Keratinocyte (primary cell): ENCODE measurements around the gene FER1L5. TPM values are rescaled to one million over a fixed set of nuclear protein-coding genes. Genes with fewer than 3 reads are reported as not detected.
A peak's percentile ranks its signal among the peaks of the same experiment; 100 is the strongest.

Experiments used
- DNase-seq: peaks from one replicate; pipeline ENCODE4 v3.0.0-alpha.2; 2011; ENCODE audit warnings: low read depth, missing footprints, low spot score
- FAIRE-seq: peaks from 2 replicates; lab custom pipeline; 2011; peaks lifted over from hg19 to GRCh38; lab: Jason Lieb, UNC
- H2AFZ ChIP-seq: 2 replicates; pipeline ENCODE4 v1.6.0; 2012; ENCODE audit warnings: low read length, control low read depth, inconsistent platforms; ENCODE audit not compliant: control insufficient read depth
- H3K27ac ChIP-seq: 2 replicates; pipeline ENCODE4 v1.5.1; 2011; ENCODE audit warnings: low read length; ENCODE audit not compliant: control insufficient read depth, insufficient read depth
- H3K27me3 ChIP-seq: 3 replicates; pipeline ENCODE4 v1.6.0; 2011; ENCODE audit warnings: low read length; ENCODE audit not compliant: control insufficient read depth, insufficient read depth; ENCODE audit errors: extremely low read depth
- H3K36me3 ChIP-seq, 2 experiments: 2 replicates in 1 of 2; 3 replicates in 1 of 2; pipeline ENCODE4 v1.5.1; 2011; ENCODE audit warnings: low read length in 2 of 2, mild to moderate bottlenecking in 1 of 2; ENCODE audit not compliant: control insufficient read depth in 2 of 2, insufficient read depth in 2 of 2; ENCODE audit errors: extremely low read depth in 1 of 2
- H3K4me1 ChIP-seq: 3 replicates; pipeline ENCODE4 v1.5.1; 2011; ENCODE audit warnings: low read length; ENCODE audit not compliant: control insufficient read depth, insufficient read depth; ENCODE audit errors: extremely low read depth
- H3K4me2 ChIP-seq: 3 replicates; pipeline ENCODE4 v1.6.0; 2011; ENCODE audit warnings: low read depth, low read length; ENCODE audit not compliant: control insufficient read depth, insufficient read depth; ENCODE audit errors: extremely low read depth
- H3K4me3 ChIP-seq, 3 experiments: fragments of 200-600 bp in 1 of 3; sonication (generic) in 1 of 3; 2 replicates in 2 of 3; 3 replicates in 1 of 3; pipeline ENCODE4 v1.5.1; 2011 to 2016; ENCODE audit warnings: low read length in 3 of 3, mild to moderate bottlenecking in 3 of 3, control low read depth in 2 of 3, inconsistent platforms in 1 of 3, low read depth in 1 of 3, mixed read lengths in 1 of 3, mixed run types in 1 of 3, moderate library complexity in 1 of 3; ENCODE audit not compliant: control insufficient read depth in 2 of 3, insufficient read depth in 2 of 3; ENCODE audit errors: extremely low read depth in 1 of 3
- H3K79me2 ChIP-seq: 2 replicates; pipeline ENCODE4 v1.6.0; 2012; ENCODE audit warnings: low read length; ENCODE audit not compliant: control insufficient read depth, insufficient read depth
- H3K9ac ChIP-seq: 3 replicates; pipeline ENCODE4 v1.6.0; 2011; ENCODE audit warnings: low read length; ENCODE audit not compliant: control insufficient read depth, insufficient read depth; ENCODE audit errors: extremely low read depth
- H3K9me1 ChIP-seq: 3 replicates; pipeline ENCODE4 v1.6.0; 2011; ENCODE audit warnings: low read length; ENCODE audit not compliant: control insufficient read depth, insufficient read depth; ENCODE audit errors: extremely low read depth
- H3K9me3 ChIP-seq: 2 replicates; pipeline ENCODE4 v1.5.1; 2012; ENCODE audit warnings: low read depth, low read length; ENCODE audit not compliant: control insufficient read depth
- H4K20me1 ChIP-seq: 3 replicates; pipeline ENCODE4 v1.6.0; 2011; ENCODE audit warnings: low read length; ENCODE audit not compliant: control insufficient read depth, insufficient read depth; ENCODE audit errors: extremely low read depth
- CTCF ChIP-seq, 3 experiments: IDR thresholded peaks in 1 of 3; conservative IDR thresholded peaks in 1 of 3; optimal IDR thresholded peaks in 1 of 3; 2 replicates in 2 of 3; 3 replicates in 1 of 3; pipeline versions ENCODE3 to v1.5.1; 2011; ENCODE audit warnings: low read length in 3 of 3, mild to moderate bottlenecking in 3 of 3, moderate library complexity in 2 of 3, control low read depth in 1 of 3, inconsistent platforms in 1 of 3; ENCODE audit not compliant: insufficient read depth in 2 of 3; ENCODE audit errors: extremely low read depth in 1 of 3
- EZH2 ChIP-seq: IDR thresholded peaks from one replicate; pipeline ENCODE4 v1.6.1; 2012; ENCODE audit warnings: inconsistent platforms, mild to moderate bottlenecking, low read length, moderate library complexity
- dilution Hi-C: fragments of 300-500 bp; cut with MboI; formaldehyde crosslinking; loops from one replicate; pipeline ENCODE4 v1.7.0; 2020; ENCODE audit warnings: low sequenced_read_pairs; ENCODE audit not compliant: extremely low pct_ligation_motif_present
- polyA plus RNA-seq, 5 experiments: library from polyadenylated mRNA; depleted of rRNA in 3 of 5; stranded (reverse) in 3 of 5; stranded (forward) in 1 of 5; unstranded in 1 of 5; fragments of >200 nt; gene quantifications; 1 replicate in 1 of 5; 2 replicates in 3 of 5; 3 replicates in 1 of 5; pipeline versions ENCODE4 v1.2.1 to v1.2.3, GENCODE V29; 2011 to 2012; ENCODE audit warnings: missing spikeins in 2 of 5, low read depth in 1 of 5, low replicate concordance in 1 of 5

Gene FER1L5
- polyA plus RNA-seq, 1 donor (not counting 4 experiments of a cell fraction or from before 2014, with no cell fraction given) = 0.01 TPM

DNA sequence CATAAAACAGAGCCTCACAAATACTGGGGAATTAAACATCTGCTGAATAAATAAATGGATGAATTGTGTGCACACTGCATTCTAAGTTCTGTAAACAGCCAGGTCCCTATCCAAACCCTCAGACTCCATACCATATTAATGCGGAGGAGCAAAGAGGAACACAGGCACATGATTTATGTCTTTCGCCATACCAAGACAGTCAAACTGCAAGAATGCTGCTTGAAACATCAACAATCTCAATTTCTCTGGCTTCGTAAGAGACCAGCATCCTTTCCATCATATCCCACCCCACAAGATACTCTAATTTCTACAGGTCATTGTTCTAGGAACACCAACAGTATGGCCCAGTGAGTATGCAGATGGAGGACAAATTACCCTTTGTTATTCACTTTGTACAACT, 19.4 kb upstream of the FER1L5 start:
- Histone ChIP-seq H3K27ac (no peak overlapping the region), H3K36me3 (peaks cover 11 to 24% of the 10 kb centered on the region in 2 experiments), H3K4me3 (no peak overlapping the region), H3K79me2 (peaks cover 5% of the 10 kb centered on the region), H3K4me1 (peaks cover 16% of the 10 kb centered on the region), H3K4me2 (no peak overlapping the region), H4K20me1 (no peaks in the 10 kb centered on the region), H3K27me3 (no peaks in the 10 kb centered on the region), H3K9me3 (no peaks in the 10 kb centered on the region), H2AFZ (no peak overlapping the region), H3K9ac (no peak overlapping the region), H3K9me1 (no peaks in the 10 kb centered on the region)
- TF ChIP-seq CTCF (optimal IDR thresholded peaks at IDR 0.05 in 1 of 3, IDR thresholded peaks at IDR 0.05 in 1 of 3, conservative IDR thresholded peaks at IDR 0.05 in 1 of 3; ENCODE audit: extremely low read depth in 1 of 3, insufficient read depth in 2 of 3, low read length in 3 of 3) = no peak
- DNase-seq (no peak), FAIRE-seq (no peak)
- dilution Hi-C loops = no loop called here

DNA sequence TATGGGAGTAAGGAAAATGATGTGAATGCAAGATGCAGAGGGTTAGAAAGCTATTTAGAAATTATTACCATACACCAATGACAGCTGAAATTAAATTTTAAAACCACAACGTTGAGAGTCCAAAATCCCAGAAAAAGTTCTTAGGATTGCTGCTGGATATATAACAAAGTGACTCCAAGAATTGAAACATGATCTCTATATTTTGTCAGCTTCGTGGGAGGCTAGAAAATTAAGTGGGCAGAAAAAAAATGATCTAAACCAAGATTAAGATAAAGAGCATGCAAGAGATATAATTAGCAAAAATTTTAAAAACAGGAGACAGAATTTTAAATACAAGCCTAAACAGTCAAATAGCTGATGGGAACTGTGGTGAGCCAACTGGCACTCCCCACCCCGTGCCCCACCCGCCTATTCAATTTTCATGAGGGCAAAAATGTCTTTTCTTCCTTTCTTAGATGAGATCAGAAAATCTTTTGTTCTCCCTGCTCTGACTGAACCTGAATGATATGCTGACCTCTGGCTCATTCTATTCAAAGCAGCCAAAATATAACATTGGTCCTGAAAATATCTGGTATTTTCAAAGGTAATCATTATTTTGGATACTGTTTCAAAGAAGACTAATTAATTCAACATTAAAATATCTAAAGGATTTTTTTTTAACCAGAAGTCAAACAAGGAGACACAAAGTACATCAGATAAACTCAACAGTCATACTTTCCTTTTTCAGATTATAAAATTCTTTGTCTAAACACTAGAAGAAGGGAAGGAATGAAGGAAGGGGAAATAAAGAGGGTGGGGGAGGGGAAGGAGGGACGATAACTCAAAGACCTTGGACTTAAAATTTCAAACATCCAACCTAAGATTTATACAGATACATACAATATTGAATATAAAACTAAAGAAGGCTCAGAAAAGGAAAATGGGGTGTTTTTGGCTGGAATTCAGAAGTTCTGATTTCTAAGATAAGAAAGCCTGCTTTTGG, 16.7 kb upstream of the FER1L5 start:
- DNase-seq (no peak), FAIRE-seq (no peak)
- Histone ChIP-seq H3K4me2 (peak overlapping the region; percentile 50), H4K20me1 (no peaks in the 10 kb centered on the region), H2AFZ (no peak overlapping the region), H3K4me1 (peaks cover 14% of the 10 kb centered on the region), H3K4me3 (no peak overlapping the region), H3K9ac (no peak overlapping the region), H3K36me3 (peaks cover 4 to 16% of the 10 kb centered on the region in 2 experiments), H3K9me1 (no peaks in the 10 kb centered on the region), H3K27me3 (no peaks in the 10 kb centered on the region), H3K27ac (no peak overlapping the region), H3K9me3 (no peaks in the 10 kb centered on the region), H3K79me2 (peaks cover 6% of the 10 kb centered on the region)
- dilution Hi-C loops = no loop called here
- TF ChIP-seq EZH2 (no peak), CTCF (optimal IDR thresholded peaks at IDR 0.05 in 1 of 3, IDR thresholded peaks at IDR 0.05 in 1 of 3, conservative IDR thresholded peaks at IDR 0.05 in 1 of 3; ENCODE audit: extremely low read depth in 1 of 3, insufficient read depth in 2 of 3, low read length in 3 of 3) (no peak)
